ENCODE measurements around the gene NKX1-2. TPM values are rescaled to one million over a fixed set of nuclear protein-coding genes. Genes with fewer than 3 reads are reported as not detected.
A peak's percentile ranks its signal among the peaks of the same experiment; 100 is the strongest.

NKX1-2 gene
- total and polyA plus RNA-seq, 2 of the 8 experiments (the other 6 are each of a cell fraction or from before 2014, with no cell fraction given), result 12.7 to 34.9 TPM

DNA sequence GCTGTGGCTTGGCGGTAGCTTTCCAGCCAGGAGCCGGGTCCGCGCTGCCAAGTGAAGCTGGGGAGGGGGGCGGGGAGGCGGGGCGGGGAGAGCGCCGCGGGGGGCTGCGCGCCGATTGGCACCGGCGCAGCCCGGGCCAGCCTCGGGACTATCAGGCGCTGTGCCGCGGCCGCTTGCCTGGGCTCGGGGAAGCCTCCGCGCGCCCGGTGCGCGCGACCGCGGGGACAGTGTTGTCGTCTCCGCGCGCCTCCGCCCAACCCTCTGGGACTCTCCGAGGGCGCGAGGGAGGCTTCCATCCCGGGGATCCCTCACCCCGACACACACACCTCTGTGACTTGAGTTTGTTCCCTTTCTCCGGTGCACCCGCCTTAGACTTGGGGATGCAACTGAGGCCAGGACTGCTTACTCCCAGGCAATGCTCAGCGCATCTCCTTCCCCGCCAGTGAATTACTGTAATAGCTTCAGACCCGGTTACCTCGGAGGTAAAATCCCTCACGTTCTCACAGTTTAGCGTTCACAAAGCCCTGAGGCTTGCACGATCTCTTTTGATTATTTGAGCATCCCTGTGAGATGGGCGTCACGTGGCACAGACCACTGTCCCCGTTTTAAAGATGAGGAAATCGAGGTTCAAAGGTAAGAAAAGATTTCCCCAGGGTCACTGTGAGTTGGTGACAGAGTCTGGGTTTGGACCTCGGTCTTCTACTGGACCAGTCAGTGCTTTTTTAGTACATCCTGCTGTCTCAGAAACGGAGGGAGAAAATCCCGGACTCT lies at the start of gene NKX1-2 (continued):
- TF ChIP-seq JUND (IDR thresholded peaks at IDR 0.05; ENCODE audit: low read length) (no peak), RXRA (IDR thresholded peaks at IDR 0.05; ENCODE audit: insufficient read depth, low read depth, low read length) (no peak), KDM1A (IDR thresholded peaks at IDR 0.05; ENCODE audit: borderline replicate concordance, low read length) (peak; percentile 56; the same call in 1 of the 2 replicates), BACH1 (IDR thresholded peaks at IDR 0.05; ENCODE audit: low read length) (no peak), BCL11A (IDR thresholded peaks at IDR 0.05; ENCODE audit: low read depth in 2 of 2, low read length in 2 of 2) (no peak), FOSL1 (IDR thresholded peaks at IDR 0.05; ENCODE audit: insufficient read depth, low read depth, low read length) (no peak), POLR2A (IDR thresholded peaks at IDR 0.05; ENCODE audit: control extremely low read depth in 1 of 2, low read depth in 2 of 2, low read length in 2 of 2) (no peak), PHF8 (conservative IDR thresholded peaks at IDR 0.05; ENCODE audit: low read depth, low read length) (0 out of 2 replicates have a peak, but pooled peaks have one; percentile 11), TCF12 (IDR thresholded peaks at IDR 0.05; ENCODE audit: low read depth, low read length) (no peak), CBX5 (IDR thresholded peaks at IDR 0.05; ENCODE audit: low read depth, low read length) (no peak), KDM4A (IDR thresholded peaks at IDR 0.05; ENCODE audit: low read depth, low read length, severe bottlenecking) (peak; percentile 46), GTF2F1 (IDR thresholded peaks at IDR 0.05; ENCODE audit: borderline replicate concordance, low read depth, low read length) (no peak), JUN (IDR thresholded peaks at IDR 0.05; ENCODE audit: low read depth, low read length) (no peak), SIRT6 (IDR thresholded peaks at IDR 0.05; ENCODE audit: low read length) (no peak), SIN3A (conservative IDR thresholded peaks at IDR 0.05 in 1 of 2, IDR thresholded peaks at IDR 0.05 in 1 of 2; ENCODE audit: low read depth in 1 of 2, low read length in 2 of 2) (0 out of 4 replicates have a peak, but pooled peaks of 1 of the 2 experiments have one; percentile 17), TAF1 (IDR thresholded peaks at IDR 0.05; ENCODE audit: low read depth, low read length) (0 out of 2 replicates have a peak, but pooled peaks have one; percentile 38), SP2 (IDR thresholded peaks at IDR 0.05; ENCODE audit: low read length) (no peak)
- TF ChIP-seq, protein P1, sequence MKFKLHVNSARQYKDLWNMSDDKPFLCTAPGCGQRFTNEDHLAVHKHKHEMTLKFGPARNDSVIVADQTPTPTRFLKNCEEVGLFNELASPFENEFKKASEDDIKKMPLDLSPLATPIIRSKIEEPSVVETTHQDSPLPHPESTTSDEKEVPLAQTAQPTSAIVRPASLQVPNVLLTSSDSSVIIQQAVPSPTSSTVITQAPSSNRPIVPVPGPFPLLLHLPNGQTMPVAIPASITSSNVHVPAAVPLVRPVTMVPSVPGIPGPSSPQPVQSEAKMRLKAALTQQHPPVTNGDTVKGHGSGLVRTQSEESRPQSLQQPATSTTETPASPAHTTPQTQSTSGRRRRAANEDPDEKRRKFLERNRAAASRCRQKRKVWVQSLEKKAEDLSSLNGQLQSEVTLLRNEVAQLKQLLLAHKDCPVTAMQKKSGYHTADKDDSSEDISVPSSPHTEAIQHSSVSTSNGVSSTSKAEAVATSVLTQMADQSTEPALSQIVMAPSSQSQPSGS (IDR thresholded peaks at IDR 0.05; ENCODE audit: low read length), result no peak
- TF ChIP-seq, protein P2, sequence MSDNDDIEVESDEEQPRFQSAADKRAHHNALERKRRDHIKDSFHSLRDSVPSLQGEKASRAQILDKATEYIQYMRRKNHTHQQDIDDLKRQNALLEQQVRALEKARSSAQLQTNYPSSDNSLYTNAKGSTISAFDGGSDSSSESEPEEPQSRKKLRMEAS (IDR thresholded peaks at IDR 0.05), result 0 out of 2 replicates have a peak, but pooled peaks have one; percentile 12
- TF ChIP-seq, protein P3, sequence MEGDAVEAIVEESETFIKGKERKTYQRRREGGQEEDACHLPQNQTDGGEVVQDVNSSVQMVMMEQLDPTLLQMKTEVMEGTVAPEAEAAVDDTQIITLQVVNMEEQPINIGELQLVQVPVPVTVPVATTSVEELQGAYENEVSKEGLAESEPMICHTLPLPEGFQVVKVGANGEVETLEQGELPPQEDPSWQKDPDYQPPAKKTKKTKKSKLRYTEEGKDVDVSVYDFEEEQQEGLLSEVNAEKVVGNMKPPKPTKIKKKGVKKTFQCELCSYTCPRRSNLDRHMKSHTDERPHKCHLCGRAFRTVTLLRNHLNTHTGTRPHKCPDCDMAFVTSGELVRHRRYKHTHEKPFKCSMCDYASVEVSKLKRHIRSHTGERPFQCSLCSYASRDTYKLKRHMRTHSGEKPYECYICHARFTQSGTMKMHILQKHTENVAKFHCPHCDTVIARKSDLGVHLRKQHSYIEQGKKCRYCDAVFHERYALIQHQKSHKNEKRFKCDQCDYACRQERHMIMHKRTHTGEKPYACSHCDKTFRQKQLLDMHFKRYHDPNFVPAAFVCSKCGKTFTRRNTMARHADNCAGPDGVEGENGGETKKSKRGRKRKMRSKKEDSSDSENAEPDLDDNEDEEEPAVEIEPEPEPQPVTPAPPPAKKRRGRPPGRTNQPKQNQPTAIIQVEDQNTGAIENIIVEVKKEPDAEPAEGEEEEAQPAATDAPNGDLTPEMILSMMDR (IDR thresholded peaks at IDR 0.05; ENCODE audit: control extremely low read depth in 1 of 3, insufficient read depth in 1 of 3, low read depth in 1 of 3, low read length in 3 of 3), result no peak

All from H1 (cell line).